Endothelial cell of umbilical vein (primary cell): ENCODE data around the gene CDH22. TPM values are rescaled to one million over a fixed set of nuclear protein-coding genes. Genes with fewer than 3 reads are reported as not detected.

Source experiments
- BruUV-seq: library from RNA; stranded (reverse); fragments of 400-500 nt; replicated peaks from 2 replicates; lab custom pipeline; 2021; lab: Mats Ljungman, UMichigan
- CTCF ChIA-PET: fragments of 300-600, 350-600 bp; sonication (Branson Sonifier 250); formaldehyde crosslinking; loops from one replicate; lab custom pipeline; 2021; ENCODE audit warnings: antibody characterized with exemption, inconsistent platforms; lab: Charles Lee
- POLR2A ChIA-PET: fragments of 300-600, 350-600 bp; sonication (Branson Sonifier 250); formaldehyde crosslinking; loops from one replicate; lab custom pipeline; 2021; ENCODE audit warnings: antibody characterized with exemption, inconsistent platforms; lab: Charles Lee
- DNase-seq: peaks from one replicate; pipeline ENCODE4 v3.0.0-alpha.2; 2011; ENCODE audit warnings: low read depth, low spot score
- FAIRE-seq: peaks from 2 replicates; lab custom pipeline; 2011; peaks lifted over from hg19 to GRCh38; lab: Jason Lieb, UNC
- H2AFZ ChIP-seq: 2 replicates; pipeline ENCODE4 v1.6.0; 2012; ENCODE audit warnings: low read depth, low read length, control low read depth, inconsistent platforms
- H3K27ac ChIP-seq: 2 replicates; pipeline ENCODE4 v1.5.1; 2011; ENCODE audit warnings: low read depth, mild to moderate bottlenecking, control low read depth, low read length, moderate library complexity; ENCODE audit not compliant: insufficient read depth
- H3K27me3 ChIP-seq, 2 experiments: 2 replicates each; pipeline versions ENCODE4 v1.6.0 to v1.6.1; 2011; ENCODE audit warnings: low read length in 2 of 2, mixed read lengths in 1 of 2; ENCODE audit not compliant: control insufficient read depth in 2 of 2, insufficient read depth in 2 of 2
- H3K36me3 ChIP-seq, 2 experiments: 2 replicates in 1 of 2; 3 replicates in 1 of 2; pipeline ENCODE4 v1.5.1; 2011; ENCODE audit warnings: low read length in 2 of 2, mild to moderate bottlenecking in 1 of 2, moderate library complexity in 1 of 2; ENCODE audit not compliant: control insufficient read depth in 2 of 2, insufficient read depth in 2 of 2; ENCODE audit errors: extremely low read depth in 1 of 2
- H3K4me1 ChIP-seq: 3 replicates; pipeline ENCODE4 v1.5.1; 2011; ENCODE audit warnings: mild to moderate bottlenecking, low read length; ENCODE audit not compliant: control insufficient read depth, insufficient read depth; ENCODE audit errors: extremely low read depth
- H3K4me2 ChIP-seq: 2 replicates; pipeline ENCODE4 v1.6.1; 2011; ENCODE audit warnings: low read length, control low read depth, mixed read lengths; ENCODE audit not compliant: insufficient read depth
- H3K4me3 ChIP-seq, 3 experiments: fragments of 200-600 bp in 1 of 3; sonication (generic), shearing (Covaris generic) in 1 of 3; replicated peaks in 1 of 3; 2 replicates each; pipeline ENCODE4 v1.5.1; 2011 to 2016; ENCODE audit warnings: control low read depth in 3 of 3, low read length in 3 of 3, mild to moderate bottlenecking in 2 of 3, inconsistent platforms in 1 of 3, low read depth in 1 of 3, moderate library complexity in 1 of 3; ENCODE audit not compliant: insufficient read depth in 1 of 3
- H3K79me2 ChIP-seq: 2 replicates; pipeline ENCODE4 v1.6.0; 2012; ENCODE audit warnings: low read length, inconsistent platforms; ENCODE audit not compliant: control insufficient read depth, insufficient read depth
- H3K9ac ChIP-seq: replicated peaks from 2 replicates; pipeline ENCODE3; 2011; ENCODE audit warnings: low read length, control low read depth; ENCODE audit not compliant: insufficient read depth; ENCODE audit errors: extremely low read depth
- H3K9me1 ChIP-seq: replicated peaks from 3 replicates; pipeline ENCODE4 v1.6.0; 2011; ENCODE audit warnings: mild to moderate bottlenecking, low read length; ENCODE audit not compliant: control insufficient read depth, insufficient read depth; ENCODE audit errors: extremely low read depth
- H3K9me3 ChIP-seq: replicated peaks from 2 replicates; pipeline ENCODE4 v1.5.1; 2012; ENCODE audit warnings: low read length, inconsistent platforms; ENCODE audit not compliant: control insufficient read depth, insufficient read depth
- H4K20me1 ChIP-seq: replicated peaks from 2 replicates; pipeline ENCODE3; 2011; ENCODE audit warnings: mild to moderate bottlenecking, low read length; ENCODE audit not compliant: control insufficient read depth, insufficient read depth; ENCODE audit errors: extremely low read depth
- CTCF ChIP-seq, 2 donors: IDR thresholded peaks; 1 replicate in 1 of 2; 2 replicates in 1 of 2; pipeline ENCODE4 v1.5.1; 2011; ENCODE audit warnings: low read length in 2 of 2, mild to moderate bottlenecking in 2 of 2, moderate library complexity in 2 of 2, control low read depth in 1 of 2, inconsistent platforms in 1 of 2, low read depth in 1 of 2; ENCODE audit not compliant: insufficient read depth in 1 of 2; ENCODE audit errors: extremely low read depth in 1 of 2
- EZH2 ChIP-seq: IDR thresholded peaks from 2 replicates; pipeline ENCODE4 v1.6.1; 2012; ENCODE audit warnings: borderline replicate concordance, low read depth, mild to moderate bottlenecking, moderate library complexity, low read length, inconsistent platforms; ENCODE audit not compliant: severe bottlenecking
- FOS ChIP-seq: IDR thresholded peaks from 2 replicates; pipeline ENCODE4 v1.6.1; 2011; ENCODE audit warnings: mild to moderate bottlenecking, low read length, moderate library complexity, borderline replicate concordance; ENCODE audit not compliant: insufficient read depth
- GATA2 ChIP-seq: IDR thresholded peaks from 2 replicates; pipeline ENCODE4 v1.7.0; 2011; ENCODE audit warnings: low read depth, mild to moderate bottlenecking, moderate library complexity, mixed read lengths, low read length; ENCODE audit not compliant: insufficient read length, insufficient read depth
- JUN ChIP-seq: IDR thresholded peaks from 2 replicates; pipeline ENCODE4 v1.6.1; 2011; ENCODE audit warnings: borderline replicate concordance, low read depth; ENCODE audit not compliant: insufficient read length, insufficient read depth
- MYC ChIP-seq: IDR thresholded peaks from one replicate; pipeline ENCODE4 v1.6.1; 2011; ENCODE audit warnings: mild to moderate bottlenecking, low read depth, low read length
- POLR2A ChIP-seq: IDR thresholded peaks from 2 replicates; pipeline ENCODE4 v1.6.1; 2012; ENCODE audit warnings: low read depth, mild to moderate bottlenecking, control low read depth, low read length
- POLR2AphosphoS5 ChIP-seq: IDR thresholded peaks from 2 replicates; pipeline ENCODE4 v1.6.1; 2012; ENCODE audit warnings: low read depth, mild to moderate bottlenecking, control low read depth, low read length, moderate library complexity; ENCODE audit not compliant: insufficient read depth
- dilution Hi-C: fragments of 300-500 bp; cut with MboI; formaldehyde crosslinking; loops from one replicate; pipeline ENCODE4 v1.15.0; 2019; ENCODE audit warnings: low sequenced_read_pairs; ENCODE audit not compliant: extremely low pct_ligation_motif_present
- intact Hi-C: fragments of 100-400 bp; cut with micrococcal nuclease; formaldehyde crosslinking; loops from one replicate; pipeline ENCODE4 v1.10.0; 2022
- polyA plus RNA-seq, 4 experiments: library from polyadenylated mRNA; depleted of rRNA in 3 of 4; stranded (reverse) in 3 of 4; unstranded in 1 of 4; fragments of >200 nt; gene quantifications; 2 replicates each; pipeline versions ENCODE4 v1.2.1 to v1.2.3, GENCODE V29; 2011 to 2012; ENCODE audit warnings: missing spikeins in 1 of 4
- total RNA-seq: library from RNA; stranded (reverse); gene quantifications from 2 replicates; pipeline ENCODE4 v1.2.3, GENCODE V29; 2021

CDH22 gene
- total and polyA plus RNA-seq, 2 donors (not counting 3 experiments of a cell fraction or from before 2014, with no cell fraction given): not detected

GRCh38 chr20:46164254-46164653 is 144.0 kb downstream of the CDH22 start:
- Histone ChIP-seq H4K20me1 (no peaks in the 10 kb centered on the region), H3K4me2 (no peak overlapping the region), H3K4me3 (no peak overlapping the region), H3K27ac (no peak overlapping the region), H3K9ac (no peak overlapping the region), H3K9me3 (no peaks in the 10 kb centered on the region), H3K4me1 (no peaks in the 10 kb centered on the region), H3K27me3 (peaks cover 0 to 1% of the 10 kb centered on the region in 2 experiments), H2AFZ (no peak overlapping the region), H3K9me1 (no peaks in the 10 kb centered on the region), H3K36me3 (no peaks in the 10 kb centered on the region), H3K79me2 (no peaks in the 10 kb centered on the region)
- no TSS peak for BruUV-seq
- intact Hi-C loops: no loop called here
- no peak for FAIRE-seq
- dilution Hi-C loops: no loop called here
- no peak for DNase-seq
- TF ChIP-seq POLR2AphosphoS5 (no peak), GATA2 (no peak), CTCF (IDR thresholded peaks at IDR 0.05; ENCODE audit: extremely low read depth in 1 of 2, insufficient read depth in 1 of 2, low read depth in 1 of 2, low read length in 2 of 2) (no peak)
- ChIA-PET POLR2A (no interaction called here), CTCF (no interaction called here)

- TF ChIP-seq CTCF (IDR thresholded peaks at IDR 0.05; ENCODE audit: extremely low read depth in 1 of 2, insufficient read depth in 1 of 2, low read depth in 1 of 2, low read length in 2 of 2) (no peak), JUN (no peak), POLR2AphosphoS5 (no peak), POLR2A (no peak), EZH2 (no peak), MYC (no peak), GATA2 (no peak), FOS (no peak)
- intact Hi-C loops: no loop called here
- Histone ChIP-seq H3K27ac (no peak overlapping the region), H2AFZ (no peak overlapping the region), H3K36me3 (no peaks in the 10 kb centered on the region), H3K79me2 (no peaks in the 10 kb centered on the region), H3K4me3 (no peak overlapping the region), H3K27me3 (peaks cover 0 to 1% of the 10 kb centered on the region in 2 experiments), H3K4me1 (no peaks in the 10 kb centered on the region), H3K4me2 (no peak overlapping the region), H3K9me1 (no peaks in the 10 kb centered on the region), H3K9me3 (no peaks in the 10 kb centered on the region), H4K20me1 (no peaks in the 10 kb centered on the region), H3K9ac (no peak overlapping the region)
- dilution Hi-C loops: no loop called here
- BruUV-seq: no TSS peak
- no peak for DNase-seq
- ChIA-PET CTCF (interaction anchor here (1.1 to 1.8 kb wide), 2 partner anchors 10 to 187 kb away, joined by 3 to 4 read pairs; no protein-coding TSS in a partner anchor), POLR2A (no interaction called here)
- FAIRE-seq: no peak
These were observed 146.4 kb downstream of the CDH22 start for GRCh38 chr20:46161921-46162320.
